ENCODE measurements around the gene TFCP2L1. TPM values are rescaled to one million over a fixed set of nuclear protein-coding genes. Genes with fewer than 3 reads are reported as not detected.
"Not testable (repeated sequence)": the region's sequence is repeated elsewhere in the genome, so short reads cannot be mapped to it uniquely, and the experiment has no call there.

Gene TFCP2L1, protein sequence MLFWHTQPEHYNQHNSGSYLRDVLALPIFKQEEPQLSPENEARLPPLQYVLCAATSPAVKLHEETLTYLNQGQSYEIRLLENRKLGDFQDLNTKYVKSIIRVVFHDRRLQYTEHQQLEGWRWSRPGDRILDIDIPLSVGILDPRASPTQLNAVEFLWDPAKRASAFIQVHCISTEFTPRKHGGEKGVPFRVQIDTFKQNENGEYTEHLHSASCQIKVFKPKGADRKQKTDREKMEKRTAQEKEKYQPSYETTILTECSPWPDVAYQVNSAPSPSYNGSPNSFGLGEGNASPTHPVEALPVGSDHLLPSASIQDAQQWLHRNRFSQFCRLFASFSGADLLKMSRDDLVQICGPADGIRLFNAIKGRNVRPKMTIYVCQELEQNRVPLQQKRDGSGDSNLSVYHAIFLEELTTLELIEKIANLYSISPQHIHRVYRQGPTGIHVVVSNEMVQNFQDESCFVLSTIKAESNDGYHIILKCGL
- 0.06 TPM in 1 of 2 replicates, not detected in the other for total RNA-seq (2014; rRNA removed)
- polyA plus RNA-seq (2012): not detected

GRCh38 chr2:121284463-121285449 is at the start of gene TFCP2L1:
Gene TFCP2L1 (minus strand): TSS chr2:121285202. CDS start chr2:121285109, 93 bp downstream.
- no peak for DNase-seq (ENCODE audit: low read depth)

DNA sequence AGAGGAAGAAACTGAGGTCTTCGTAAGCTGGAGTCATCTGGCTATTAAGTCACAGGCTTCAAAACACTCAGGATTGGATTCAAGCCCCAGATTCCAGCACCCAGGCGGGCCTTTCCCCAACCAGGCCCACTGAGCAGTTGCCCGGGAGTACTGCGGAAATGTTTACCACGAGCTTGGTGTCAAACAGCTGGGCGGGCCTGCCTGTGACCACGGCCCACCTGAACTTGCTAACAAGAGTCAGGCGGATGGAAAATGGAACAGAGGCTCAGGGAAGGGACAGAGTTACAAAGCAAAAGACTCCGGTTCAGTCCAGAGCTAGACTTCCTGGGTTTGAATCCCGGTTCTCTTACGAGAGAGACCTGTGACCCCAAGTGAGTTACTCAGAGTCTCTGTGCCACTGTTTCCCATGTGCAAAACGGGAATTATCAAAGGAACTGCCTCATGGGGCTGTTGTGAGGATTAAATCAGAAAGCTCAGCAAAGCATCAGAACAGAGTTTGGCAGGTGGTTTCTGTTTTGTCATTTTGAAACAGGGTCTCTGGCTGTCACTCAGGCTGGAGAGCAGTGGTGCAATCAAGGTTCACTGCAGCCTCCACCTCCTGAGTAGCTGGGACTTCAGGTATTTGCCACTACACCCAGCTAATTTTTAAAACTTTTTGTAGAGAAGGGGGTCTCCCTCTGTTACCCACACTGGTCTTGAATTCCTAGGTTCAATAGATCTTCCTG is 49.0 kb upstream of the TFCP2L1 start:
- no peak for DNase-seq (ENCODE audit: low read depth)

- no peak for DNase-seq (ENCODE audit: low read depth)
Observed at GRCh38 chr2:121333231-121333630, 48.2 kb upstream of the TFCP2L1 start.

DNA sequence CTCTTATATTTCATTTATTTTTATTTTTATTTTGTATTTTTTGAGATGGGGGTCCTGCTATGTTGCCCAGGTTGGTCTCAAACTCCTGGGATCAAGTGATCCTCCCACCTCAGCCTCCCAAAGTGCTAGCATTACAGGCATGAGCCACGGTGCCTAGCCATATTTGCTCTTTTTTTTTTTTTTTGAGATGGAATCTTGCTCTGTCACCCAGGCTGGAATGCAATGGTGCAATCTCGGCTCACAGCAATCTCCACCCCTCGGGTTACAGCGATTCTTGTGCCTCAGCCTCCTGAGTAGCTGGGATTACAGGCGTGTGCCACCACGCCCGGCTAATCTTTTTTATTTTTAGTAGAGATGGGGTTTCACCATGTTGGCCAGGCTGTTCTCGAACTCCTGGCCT is 46.3 kb upstream of the TFCP2L1 start:
- not testable (repeated sequence) for DNase-seq (ENCODE audit: low read depth)

- DNase-seq (ENCODE audit: low read depth): no peak
Observed at GRCh38 chr2:121330921-121331320, 45.9 kb upstream of the TFCP2L1 start.

DNA sequence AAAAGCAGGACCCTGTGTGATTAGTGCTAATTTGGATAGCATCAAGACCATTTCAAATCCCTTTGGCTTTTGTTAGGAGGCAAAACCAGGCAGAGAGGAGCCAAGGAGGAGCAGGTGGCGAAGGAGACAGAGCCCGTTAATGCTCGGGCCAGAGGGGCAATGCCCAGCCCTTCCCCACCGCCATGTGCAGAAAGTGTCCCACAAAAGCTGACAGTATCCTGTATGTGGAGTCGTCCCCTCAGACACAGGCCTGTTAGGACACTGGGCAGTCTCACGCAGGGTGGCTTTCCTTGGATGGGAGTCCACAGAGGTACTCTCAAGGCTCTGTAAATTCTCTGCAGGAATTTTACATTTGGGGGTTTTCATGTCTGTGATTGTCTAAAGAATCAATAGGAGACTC is 44.8 kb upstream of the TFCP2L1 start:
- DNase-seq (ENCODE audit: low read depth): no peak

- DNase-seq (ENCODE audit: low read depth): no peak
Observed at GRCh38 chr2:121326628-121327027, 41.6 kb upstream of the TFCP2L1 start.

- no peak for DNase-seq (ENCODE audit: low read depth)
Observed at GRCh38 chr2:121324601-121325000, 39.6 kb upstream of the TFCP2L1 start.

GRCh38 chr2:121321476-121321875 is 36.5 kb upstream of the TFCP2L1 start:
- no peak for DNase-seq (ENCODE audit: low read depth)

GRCh38 chr2:121319941-121320340 is 34.9 kb upstream of the TFCP2L1 start:
- DNase-seq (ENCODE audit: low read depth): no peak

GRCh38 chr2:121316986-121317385 is 32.0 kb upstream of the TFCP2L1 start:
- no peak for DNase-seq (ENCODE audit: low read depth)

GRCh38 chr2:121313701-121314100 is 28.7 kb upstream of the TFCP2L1 start:
- not testable (repeated sequence) for DNase-seq (ENCODE audit: low read depth)

DNA sequence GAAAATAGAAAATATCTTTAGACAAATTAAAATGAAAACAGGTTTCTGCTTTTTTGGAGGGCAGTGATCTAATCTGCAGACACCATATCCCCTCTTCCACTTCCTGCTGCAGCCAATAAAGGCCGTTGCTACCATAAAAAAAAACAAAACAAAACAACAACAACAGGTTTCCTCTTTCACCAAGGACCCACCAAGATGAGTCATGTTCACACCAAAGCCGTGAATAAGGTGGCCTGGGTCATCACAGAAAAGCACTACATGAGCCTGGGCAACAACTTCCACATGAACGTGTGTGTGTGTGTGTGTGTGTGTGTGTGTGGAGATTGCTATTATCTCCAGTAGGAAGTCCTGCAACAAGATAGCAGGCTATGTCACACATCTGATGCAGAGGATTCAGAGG is 24.8 kb upstream of the TFCP2L1 start:
- DNase-seq (ENCODE audit: low read depth): peak; percentile 38

DNA sequence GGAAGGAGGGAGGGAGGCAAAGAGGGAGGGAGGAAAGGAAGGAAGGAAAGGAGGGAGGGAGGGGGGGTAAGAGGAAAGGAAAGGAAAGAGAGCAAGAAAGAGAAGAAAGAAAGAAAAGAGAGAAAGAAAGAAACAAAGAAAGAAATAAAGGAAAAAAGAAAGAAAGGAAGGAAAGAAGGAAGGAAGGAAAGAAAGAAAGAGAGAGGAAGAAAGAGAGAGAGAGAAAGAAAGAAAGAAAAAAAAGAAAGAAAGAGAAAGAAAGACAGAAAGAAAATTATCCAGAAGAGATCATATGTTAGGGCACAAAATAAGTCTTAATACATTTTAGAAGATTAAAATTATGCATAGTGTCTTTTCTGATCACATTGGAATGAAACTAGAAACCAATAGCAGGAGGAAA is 24.3 kb upstream of the TFCP2L1 start:
- no peak for DNase-seq (ENCODE audit: low read depth)

DNA sequence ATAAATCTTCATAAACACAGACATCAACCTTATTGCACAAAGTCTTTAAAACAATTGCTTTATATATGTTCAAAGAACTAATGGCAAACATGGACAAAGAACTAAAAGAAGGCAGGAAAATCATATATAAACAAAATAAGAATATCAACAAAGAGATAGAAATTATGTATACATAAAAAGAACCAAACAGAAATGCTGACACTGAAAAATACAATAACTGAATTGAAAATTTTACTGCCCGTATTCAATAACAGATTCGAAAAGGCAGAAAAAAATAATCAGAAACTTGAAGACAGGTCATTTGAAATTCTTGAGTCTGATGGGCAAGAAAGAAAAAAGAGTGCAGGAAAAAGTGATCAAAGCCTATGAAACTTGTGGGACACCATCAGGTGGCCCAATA is 22.0 kb upstream of the TFCP2L1 start:
- no peak for DNase-seq (ENCODE audit: low read depth)

DNA sequence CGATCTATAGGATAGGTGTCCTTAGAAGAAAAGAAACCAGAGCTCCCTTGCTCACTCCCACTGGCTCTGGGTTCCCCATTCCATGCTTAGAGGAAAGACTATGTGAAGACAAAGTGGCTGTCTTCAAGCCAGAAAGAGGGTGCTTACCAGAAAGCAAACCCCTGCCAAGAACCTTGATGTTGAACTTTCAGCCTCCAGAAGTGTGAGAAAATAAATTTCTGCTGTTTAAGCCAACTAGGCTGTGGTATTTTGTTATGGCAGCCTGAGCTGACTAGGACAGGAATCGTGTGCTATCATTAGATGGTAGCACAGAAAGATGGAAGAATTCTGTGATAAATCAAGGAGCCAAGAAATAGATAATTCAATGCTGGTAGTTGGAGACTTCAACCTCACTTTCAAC is 19.9 kb upstream of the TFCP2L1 start:
- DNase-seq (ENCODE audit: low read depth): no peak

DNA sequence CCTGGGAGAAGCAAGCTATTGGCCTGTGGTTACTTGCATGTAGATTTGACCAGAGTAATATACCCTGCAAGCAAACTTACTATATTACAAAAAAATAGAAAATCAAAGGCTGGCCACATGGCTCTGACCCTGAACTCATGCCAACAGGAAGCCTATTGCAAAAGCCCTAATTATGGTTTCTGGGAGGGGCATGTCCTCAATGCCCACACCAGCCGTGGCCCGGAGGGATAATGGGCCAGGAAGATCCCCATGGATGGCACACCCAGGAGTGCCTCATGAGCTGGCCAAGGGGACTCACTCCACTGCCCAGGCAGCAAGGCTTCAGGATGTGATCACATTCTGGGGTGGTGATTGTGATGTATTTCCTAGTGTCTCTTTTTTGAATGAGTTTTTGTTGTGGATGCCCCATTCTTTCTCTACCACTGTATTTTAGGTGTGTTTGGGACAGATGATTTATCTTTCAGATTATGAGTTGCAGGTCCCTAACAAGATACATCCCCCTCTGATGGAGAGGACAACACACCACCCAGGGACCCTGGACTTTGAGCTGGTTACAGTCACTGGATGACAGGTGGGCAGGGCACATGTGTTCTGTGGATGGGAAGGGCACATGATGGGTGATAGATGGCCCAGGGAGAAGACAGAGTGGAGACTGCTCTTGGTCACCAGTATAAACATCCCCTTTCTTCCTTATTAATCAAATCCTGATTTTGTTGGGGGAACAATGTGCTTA is 18.7 kb upstream of the TFCP2L1 start:
- DNase-seq (ENCODE audit: low read depth): no peak

DNA sequence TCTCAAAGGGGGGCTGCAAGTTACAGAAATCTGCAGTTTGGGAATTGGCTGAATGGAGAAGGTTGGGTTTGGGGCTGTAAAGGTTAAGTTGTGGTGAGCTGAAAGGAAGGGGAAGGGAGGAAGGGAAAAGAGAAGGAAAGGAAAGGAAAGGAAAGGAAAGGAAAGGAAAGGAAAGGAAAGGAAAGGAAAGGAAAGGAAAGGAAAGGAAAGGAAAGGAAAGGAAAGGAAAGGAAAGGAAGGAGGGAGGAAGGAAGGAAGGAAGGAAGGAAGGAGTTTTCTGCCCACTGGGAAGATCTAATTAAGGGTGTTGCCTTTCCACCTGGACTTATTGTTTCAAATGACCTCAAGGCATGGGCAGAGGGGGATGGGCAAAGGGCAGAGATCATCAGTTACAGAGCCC is 16.2 kb upstream of the TFCP2L1 start:
- DNase-seq (ENCODE audit: low read depth): not testable (repeated sequence)

GRCh38 chr2:121298476-121298875 is 13.5 kb upstream of the TFCP2L1 start:
- no peak for DNase-seq (ENCODE audit: low read depth)

GRCh38 chr2:121297866-121298265 is 12.9 kb upstream of the TFCP2L1 start:
- not testable (repeated sequence) for DNase-seq (ENCODE audit: low read depth)

Measured in LHCN-M2 (cell line).